HG03139 (cell line): ENCODE measurements around the gene HOXC11.

Source experiments
- ATAC-seq: cut with Tn5 transposase; IDR thresholded peaks from one replicate; pipeline ENCODE4 v1.9.1; 2021; ENCODE audit not compliant: unreplicated experiment

HOXC11 gene

GRCh38 chr12:53996240-53997203 lies 23.6 kb downstream of the HOXC11 start:
- no peak for ATAC-seq

GRCh38 chr12:53997204-53998109 lies 24.5 kb downstream of the HOXC11 start:
- no peak for ATAC-seq

DNA sequence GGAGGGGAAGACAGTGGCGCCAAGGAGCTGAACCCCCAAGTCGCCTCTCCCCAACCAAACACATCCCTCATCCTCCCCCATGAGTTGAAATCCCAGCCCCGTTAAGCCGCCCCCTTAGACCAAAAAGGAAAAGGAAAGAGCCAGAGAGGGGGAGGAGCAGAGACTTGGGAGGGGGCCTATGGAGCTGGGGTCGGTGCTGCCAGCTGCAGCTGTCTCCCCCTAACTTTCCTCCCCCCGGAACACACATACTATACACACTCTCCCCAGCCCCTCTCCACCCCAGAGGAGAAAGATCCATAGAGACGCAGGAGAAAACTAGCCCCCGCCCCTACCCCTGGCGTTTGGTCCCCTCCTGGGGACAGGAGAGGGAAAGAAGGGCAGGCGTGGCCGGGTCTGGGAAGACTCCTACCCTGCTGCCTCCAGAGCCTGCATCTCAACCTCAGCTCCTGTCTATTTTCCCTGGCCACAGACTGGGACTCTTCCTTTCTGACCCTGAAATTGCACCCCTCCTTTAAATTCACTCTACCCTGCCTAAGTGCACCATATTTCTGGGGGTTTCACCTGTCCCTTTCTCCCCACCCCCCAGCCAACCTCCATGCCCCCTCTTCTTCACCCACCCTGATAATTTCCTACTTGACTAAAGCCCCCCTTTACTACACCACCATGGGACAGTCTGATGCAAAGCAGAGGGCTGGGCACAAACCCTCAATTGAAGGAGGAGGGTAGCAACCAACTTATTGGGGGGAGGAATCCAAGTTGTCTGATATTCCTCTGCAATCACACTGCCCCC lies 25.4 kb downstream of the HOXC11 start:
- ATAC-seq, result no peak

- ATAC-seq, result no peak
These were observed 25.9 kb downstream of the HOXC11 start for GRCh38 chr12:53998900-53999236.

DNA sequence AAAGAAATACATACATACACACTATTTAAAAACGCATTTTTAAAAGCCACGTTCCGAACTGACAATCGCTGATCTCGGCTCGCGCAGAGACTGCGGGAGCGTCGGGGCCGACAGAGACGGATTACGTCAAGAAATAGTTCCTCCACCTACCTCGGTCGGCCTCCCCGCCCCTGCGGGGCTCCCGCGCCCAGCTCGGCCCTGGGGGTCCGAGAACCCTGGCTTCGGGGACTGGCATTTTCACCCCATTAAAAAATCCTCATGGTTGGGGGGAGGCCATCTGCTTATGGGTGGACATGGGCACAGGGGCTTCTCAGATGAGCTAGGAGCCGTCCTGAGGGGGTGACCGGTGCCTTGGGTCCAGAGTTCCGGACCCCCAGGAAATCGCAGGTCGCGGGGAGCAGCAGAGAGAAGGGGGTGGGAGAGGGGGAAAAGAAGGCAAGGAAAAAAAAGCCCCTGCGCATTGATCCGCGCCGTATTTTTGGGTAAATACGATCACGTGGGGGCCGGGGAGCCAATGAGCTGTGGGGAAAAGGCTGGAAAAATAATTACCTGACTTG lies 26.7 kb downstream of the HOXC11 start:
- ATAC-seq, result no peak

GRCh38 chr12:54000116-54001114 lies 27.5 kb downstream of the HOXC11 start, which contains the start of gene HOXC9:
Gene HOXC9, plus strand, starts transcription at chr12:54000161. Its CDS starts 28 bp downstream, at chr12:54000189.
- no peak for ATAC-seq

GRCh38 chr12:54001283-54002187 lies 28.6 kb downstream of the HOXC11 start:
- no peak for ATAC-seq

GRCh38 chr12:54002278-54002914 lies 29.5 kb downstream of the HOXC11 start:
- no peak for ATAC-seq

DNA sequence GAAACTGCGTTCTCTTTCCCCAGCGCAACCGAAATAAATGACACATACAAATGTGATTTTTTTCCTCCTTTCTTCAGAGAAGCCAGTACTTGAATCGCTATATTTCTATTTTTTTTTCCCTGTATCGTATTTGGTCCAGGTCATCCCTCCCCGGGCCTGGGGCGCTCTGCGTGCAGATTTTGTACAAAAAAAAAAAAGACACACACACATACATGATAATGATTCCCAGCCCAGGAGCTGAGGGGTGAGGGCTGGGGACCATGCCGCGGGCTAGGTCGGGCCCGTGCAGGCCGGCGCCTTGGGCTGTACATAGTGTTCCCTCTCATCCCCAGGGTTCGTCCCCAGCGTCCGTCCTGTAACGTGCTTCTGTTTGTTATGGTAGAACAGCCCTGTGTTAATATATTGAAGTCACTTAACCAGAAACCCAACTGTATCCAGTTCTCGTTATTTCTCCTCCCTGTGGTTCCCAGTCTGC lies 30.0 kb downstream of the HOXC11 start:
- ATAC-seq, result no peak

GRCh38 chr12:54003625-54004024 lies 30.7 kb downstream of the HOXC11 start:
- ATAC-seq, result no peak

GRCh38 chr12:54004063-54004840 lies 31.3 kb downstream of the HOXC11 start:
- ATAC-seq, result no peak

DNA sequence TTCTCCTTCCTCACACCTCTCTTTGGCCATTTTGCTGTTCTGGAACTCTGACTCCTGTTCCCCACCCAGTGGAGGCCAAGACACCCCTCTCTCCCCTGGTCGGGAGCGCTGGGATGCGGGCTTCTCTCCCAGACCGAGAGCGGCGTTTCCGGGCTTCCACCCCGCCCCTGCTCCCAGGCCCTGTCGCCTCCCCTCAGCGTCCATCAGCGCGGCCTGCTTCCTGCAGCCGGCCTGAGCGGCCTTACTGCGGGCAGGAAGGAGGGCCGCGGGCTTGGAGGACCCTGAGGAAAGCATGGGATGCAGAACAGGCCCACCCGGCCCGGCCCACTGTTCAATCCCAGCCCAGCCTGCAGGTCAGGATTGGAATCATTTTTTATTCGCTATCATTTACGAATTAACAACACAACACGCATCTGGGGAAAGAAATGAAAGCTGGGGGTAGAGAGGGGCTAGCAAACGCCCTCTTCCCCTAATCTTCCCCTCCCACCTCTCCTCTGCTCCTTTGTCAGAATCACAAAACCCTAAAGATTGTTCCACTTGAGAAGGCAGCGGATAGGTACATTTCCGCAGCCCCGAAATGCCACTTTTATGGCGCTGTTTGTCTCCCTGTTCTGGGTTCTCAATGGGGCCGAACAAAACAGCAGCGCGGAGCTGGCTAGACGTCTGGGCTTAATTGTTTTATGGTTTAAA lies 32.1 kb downstream of the HOXC11 start:
- ATAC-seq, result no peak

DNA sequence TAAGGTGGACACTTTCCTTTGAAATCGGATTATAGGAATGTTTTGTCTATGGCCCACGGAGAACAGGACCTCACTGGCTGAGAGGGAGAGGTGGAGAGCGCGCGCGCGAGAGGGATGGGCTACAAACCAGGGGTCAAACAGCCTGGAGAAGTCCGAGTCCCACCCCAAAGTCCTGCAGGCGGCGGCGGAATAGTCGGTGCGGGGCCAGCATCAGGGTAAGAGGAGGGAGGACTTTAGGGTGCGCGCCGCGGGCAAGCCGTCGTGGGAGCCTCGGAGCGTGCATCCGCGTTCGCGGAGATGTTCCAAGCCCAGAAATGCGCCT lies 32.6 kb downstream of the HOXC11 start:
- no peak for ATAC-seq

DNA sequence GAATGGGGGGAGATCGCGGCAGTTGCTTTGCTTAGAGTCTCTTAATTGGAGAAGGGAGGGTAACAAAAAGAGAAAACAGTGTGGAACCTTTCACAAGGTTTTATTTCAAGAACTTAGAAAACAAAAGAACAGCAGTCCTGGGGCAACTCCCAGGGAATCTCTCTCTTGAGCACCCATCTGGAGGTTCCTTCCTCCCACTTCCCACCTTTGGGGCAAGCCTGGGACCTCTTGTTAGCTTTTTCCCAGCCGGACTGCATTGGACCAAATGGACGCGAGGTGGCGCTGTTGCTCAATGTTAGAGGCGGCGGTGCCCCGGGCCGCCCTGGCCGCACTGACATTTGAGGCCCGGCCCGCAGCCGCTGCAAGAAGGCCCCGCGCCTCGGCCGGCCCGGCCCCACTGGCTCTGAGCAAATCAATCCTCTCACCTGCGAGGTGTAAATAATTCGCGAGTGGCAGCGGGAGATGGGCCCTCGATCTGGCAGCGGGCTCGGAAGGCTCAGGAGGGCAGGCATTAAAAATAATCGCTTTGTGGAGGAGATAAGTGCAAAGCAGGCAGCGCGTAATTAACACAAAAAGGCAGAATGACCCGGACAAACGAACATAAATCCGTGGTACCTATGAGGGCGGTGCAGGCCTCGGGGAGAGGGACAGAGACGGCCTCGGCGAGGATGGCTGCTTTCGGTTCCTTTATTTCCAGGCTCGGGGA lies 33.1 kb downstream of the HOXC11 start:
- peak; percentile 58 for ATAC-seq

DNA sequence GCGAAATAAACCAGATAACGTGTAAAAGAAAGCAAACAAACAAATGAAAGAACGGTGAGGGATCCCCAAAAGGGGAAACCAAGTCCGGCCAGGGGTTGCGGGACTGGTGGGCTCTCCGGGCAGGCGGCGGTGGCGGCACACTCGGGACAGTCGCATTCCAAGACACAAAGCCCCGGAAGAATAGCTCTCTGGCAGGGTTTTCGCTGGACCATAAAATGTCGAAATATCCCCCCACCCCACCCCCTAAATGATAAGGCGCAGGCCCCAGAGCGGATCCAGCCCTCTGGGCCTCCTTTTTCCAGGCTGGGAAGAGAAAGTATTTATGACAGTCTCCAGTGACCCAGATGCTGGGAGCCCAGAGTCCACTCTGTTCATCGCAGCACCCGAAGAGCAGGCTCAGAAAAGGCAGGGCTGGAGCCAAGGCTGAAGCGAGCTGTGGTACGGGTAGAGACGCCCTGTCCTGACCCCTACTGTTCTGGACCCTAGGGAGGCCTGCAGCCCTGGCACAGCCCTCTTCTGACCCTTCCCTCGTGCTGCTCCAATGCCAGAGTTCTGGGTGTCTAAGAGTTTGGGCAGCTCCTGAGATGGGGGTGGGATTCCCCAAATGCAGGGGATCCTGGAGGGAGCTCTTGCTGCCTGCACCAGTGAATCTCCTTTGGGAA lies 33.8 kb downstream of the HOXC11 start:
- no peak for ATAC-seq
